ENCODE results near the gene WBP2.

DNA sequence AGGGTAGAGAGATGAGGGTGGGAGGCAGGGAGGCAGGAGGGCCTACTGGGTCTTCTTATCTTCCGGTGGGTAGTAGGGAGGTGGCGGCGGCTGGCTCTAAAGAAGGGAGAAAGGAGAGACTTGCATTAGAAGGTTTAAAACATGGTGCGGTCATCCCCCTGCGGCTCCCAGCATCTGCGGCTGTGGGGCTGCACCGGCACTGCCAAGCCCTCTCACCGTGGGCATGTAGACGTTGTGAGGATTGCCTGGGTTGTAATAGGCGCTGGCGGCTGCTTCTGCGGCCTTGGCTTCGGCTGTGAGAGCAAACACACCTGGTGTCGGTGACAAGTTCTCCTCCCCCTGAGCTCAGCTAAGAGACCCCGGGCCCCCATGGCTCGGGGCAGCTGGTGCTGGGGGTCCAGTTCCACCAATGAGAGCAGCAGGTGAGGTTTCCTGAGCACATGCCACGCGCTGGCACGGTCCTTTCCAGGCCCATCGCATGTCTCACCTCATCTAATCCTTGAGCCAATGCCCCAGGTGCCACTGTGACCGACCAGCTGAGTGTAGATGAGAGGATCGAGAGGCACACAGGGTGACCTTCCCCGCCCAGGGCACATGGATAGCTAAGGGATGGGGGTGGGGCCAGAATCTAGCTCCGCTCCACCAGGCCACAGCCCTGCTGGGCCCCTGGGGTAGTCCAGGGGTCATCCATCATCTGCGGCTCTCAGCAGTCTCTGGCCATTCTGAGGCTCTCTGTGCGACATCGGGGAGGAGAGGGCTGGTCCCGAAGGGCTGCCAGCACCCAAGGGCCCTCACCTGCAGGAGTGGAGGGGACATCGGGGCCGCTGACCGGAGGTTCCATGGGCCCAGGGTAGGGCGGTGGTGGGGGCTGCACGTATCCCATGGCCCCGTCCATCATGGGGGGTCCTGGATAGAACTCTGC, 8.2 kb downstream of the WBP2 start:
- no peak for TF ChIP-seq EZH2 (IDR thresholded peaks at IDR 0.05)
- TF ChIP-seq FOXP2 (optimal IDR thresholded peaks at IDR 0.05; ENCODE audit: control extremely low read depth, extremely low read length, insufficient read depth): no peak
- no peak for TF ChIP-seq POLR2AphosphoS5 (IDR thresholded peaks at IDR 0.05; ENCODE audit: borderline replicate concordance, low read depth, low read length)

Measured in SK-N-MC (cell line).